ENCODE measurements around the gene GPR179. TPM values are rescaled to one million over a fixed set of nuclear protein-coding genes. Genes with fewer than 3 reads are reported as not detected.
A peak's percentile ranks its signal among the peaks of the same experiment; 100 is the strongest.

Gene GPR179
- total RNA-seq, 1 experiment from 2014 or later, result 0.17 TPM

DNA sequence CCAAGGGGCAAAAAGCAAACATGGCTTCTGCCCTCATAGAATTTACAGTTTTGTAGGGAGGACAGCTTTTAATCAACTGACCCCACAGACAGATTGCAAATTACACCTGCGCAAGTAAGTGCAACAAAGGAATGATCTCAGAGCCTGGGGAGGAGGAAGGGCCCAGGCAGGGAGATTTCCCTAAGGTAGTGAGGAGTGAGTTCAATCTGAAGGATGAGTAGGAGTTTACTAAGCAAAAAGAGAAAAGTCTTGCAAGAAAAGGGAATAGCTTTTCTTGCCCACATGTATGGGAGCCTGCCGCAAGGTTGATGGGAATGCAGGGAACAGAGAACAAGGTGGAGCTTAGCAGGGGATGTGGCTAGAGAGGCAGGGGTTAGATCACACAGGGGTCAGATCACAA is 6.3 kb upstream of the GPR179 start:
- no peak for ATAC-seq

More for the DNA sequence above, 6.3 kb upstream of the GPR179 start:
- ChIA-PET RAD21 (ENCODE audit: low non-redundant PET in 1 of 2, low total read pairs in 2 of 2, uncharacterized antibody in 2 of 2, unreplicated experiment in 2 of 2) (interaction anchor here in 1 of 2 experiments (1.5 kb wide), 1 partner anchor 64 kb away, joined by 16 read pairs; no protein-coding TSS in a partner anchor), POLR2A (interaction anchor here (2.0 kb wide), 1 partner anchor 64 kb away, joined by 13 read pairs; no protein-coding TSS in a partner anchor), CTCF (interaction anchor here (0.8 to 3.9 kb wide), 11 partner anchors 9 to 313 kb away, joined by 3 to 65 read pairs (median 4); no protein-coding TSS in a partner anchor)
- H3K36me3 ChIP-seq (ENCODE audit: control insufficient read depth in 1 of 2, insufficient read depth in 2 of 2, low read length in 2 of 2), result no peaks in the 10 kb centered on the region
- no peak for TF ChIP-seq EGR1 (IDR thresholded peaks at IDR 0.05; ENCODE audit: low read depth)
- no peak for TF ChIP-seq JUND (IDR thresholded peaks at IDR 0.05)
- TF ChIP-seq, protein P1, sequence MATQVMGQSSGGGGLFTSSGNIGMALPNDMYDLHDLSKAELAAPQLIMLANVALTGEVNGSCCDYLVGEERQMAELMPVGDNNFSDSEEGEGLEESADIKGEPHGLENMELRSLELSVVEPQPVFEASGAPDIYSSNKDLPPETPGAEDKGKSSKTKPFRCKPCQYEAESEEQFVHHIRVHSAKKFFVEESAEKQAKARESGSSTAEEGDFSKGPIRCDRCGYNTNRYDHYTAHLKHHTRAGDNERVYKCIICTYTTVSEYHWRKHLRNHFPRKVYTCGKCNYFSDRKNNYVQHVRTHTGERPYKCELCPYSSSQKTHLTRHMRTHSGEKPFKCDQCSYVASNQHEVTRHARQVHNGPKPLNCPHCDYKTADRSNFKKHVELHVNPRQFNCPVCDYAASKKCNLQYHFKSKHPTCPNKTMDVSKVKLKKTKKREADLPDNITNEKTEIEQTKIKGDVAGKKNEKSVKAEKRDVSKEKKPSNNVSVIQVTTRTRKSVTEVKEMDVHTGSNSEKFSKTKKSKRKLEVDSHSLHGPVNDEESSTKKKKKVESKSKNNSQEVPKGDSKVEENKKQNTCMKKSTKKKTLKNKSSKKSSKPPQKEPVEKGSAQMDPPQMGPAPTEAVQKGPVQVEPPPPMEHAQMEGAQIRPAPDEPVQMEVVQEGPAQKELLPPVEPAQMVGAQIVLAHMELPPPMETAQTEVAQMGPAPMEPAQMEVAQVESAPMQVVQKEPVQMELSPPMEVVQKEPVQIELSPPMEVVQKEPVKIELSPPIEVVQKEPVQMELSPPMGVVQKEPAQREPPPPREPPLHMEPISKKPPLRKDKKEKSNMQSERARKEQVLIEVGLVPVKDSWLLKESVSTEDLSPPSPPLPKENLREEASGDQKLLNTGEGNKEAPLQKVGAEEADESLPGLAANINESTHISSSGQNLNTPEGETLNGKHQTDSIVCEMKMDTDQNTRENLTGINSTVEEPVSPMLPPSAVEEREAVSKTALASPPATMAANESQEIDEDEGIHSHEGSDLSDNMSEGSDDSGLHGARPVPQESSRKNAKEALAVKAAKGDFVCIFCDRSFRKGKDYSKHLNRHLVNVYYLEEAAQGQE (IDR thresholded peaks at IDR 0.05; ENCODE audit: low read depth), result no peak
- TF ChIP-seq, protein P2, sequence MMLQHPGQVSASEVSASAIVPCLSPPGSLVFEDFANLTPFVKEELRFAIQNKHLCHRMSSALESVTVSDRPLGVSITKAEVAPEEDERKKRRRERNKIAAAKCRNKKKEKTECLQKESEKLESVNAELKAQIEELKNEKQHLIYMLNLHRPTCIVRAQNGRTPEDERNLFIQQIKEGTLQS (IDR thresholded peaks at IDR 0.05), result no peak
- TF ChIP-seq ZFX (IDR thresholded peaks at IDR 0.05), result no peak
- no peak for TF ChIP-seq TCF7L2 (IDR thresholded peaks at IDR 0.05; ENCODE audit: borderline replicate concordance, extremely low read depth, insufficient read depth, insufficient read length)
- no peak for TF ChIP-seq EZH2 (IDR thresholded peaks at IDR 0.05)
- TF ChIP-seq SIN3A (IDR thresholded peaks at IDR 0.05; ENCODE audit: low read depth), result no peak
- TF ChIP-seq POLR2AphosphoS5 (IDR thresholded peaks at IDR 0.05; ENCODE audit: low read depth, low read length), result no peak
- TF ChIP-seq, protein P3, sequence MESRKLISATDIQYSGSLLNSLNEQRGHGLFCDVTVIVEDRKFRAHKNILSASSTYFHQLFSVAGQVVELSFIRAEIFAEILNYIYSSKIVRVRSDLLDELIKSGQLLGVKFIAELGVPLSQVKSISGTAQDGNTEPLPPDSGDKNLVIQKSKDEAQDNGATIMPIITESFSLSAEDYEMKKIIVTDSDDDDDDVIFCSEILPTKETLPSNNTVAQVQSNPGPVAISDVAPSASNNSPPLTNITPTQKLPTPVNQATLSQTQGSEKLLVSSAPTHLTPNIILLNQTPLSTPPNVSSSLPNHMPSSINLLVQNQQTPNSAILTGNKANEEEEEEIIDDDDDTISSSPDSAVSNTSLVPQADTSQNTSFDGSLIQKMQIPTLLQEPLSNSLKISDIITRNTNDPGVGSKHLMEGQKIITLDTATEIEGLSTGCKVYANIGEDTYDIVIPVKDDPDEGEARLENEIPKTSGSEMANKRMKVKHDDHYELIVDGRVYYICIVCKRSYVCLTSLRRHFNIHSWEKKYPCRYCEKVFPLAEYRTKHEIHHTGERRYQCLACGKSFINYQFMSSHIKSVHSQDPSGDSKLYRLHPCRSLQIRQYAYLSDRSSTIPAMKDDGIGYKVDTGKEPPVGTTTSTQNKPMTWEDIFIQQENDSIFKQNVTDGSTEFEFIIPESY (IDR thresholded peaks at IDR 0.05; ENCODE audit: extremely low read depth, insufficient replicate concordance, low read length), result no peak
- TF ChIP-seq EZH2phosphoT487 (IDR thresholded peaks at IDR 0.05; ENCODE audit: borderline replicate concordance), result no peak
- no peak for TF ChIP-seq ELF1 (IDR thresholded peaks at IDR 0.05; ENCODE audit: borderline replicate concordance, low read depth)
- no peak for TF ChIP-seq RAD21 (IDR thresholded peaks at IDR 0.05; ENCODE audit: low read depth)
- H3K27me3 ChIP-seq (ENCODE audit: insufficient read depth, low read length), result no peaks in the 10 kb centered on the region
- H3K27ac ChIP-seq (ENCODE audit: low read depth, low read length), result no peak overlapping the region; the same call in 1 of the 2 replicates
- 0 out of 2 replicates have a peak, but pooled peaks cover under 1% of the 10 kb centered on the region for H4K20me1 ChIP-seq (ENCODE audit: insufficient read depth)
- 0 out of 2 replicates have a peak overlapping the region, but pooled peaks have one; percentile 73 for H3K4me2 ChIP-seq (ENCODE audit: low read length)
- H2AFZ ChIP-seq (ENCODE audit: low read depth, low read length, poor library complexity, severe bottlenecking), result no peak overlapping the region
- no peak overlapping the region for H3K4me3 ChIP-seq (replicated peaks in 1 of 2; ENCODE audit: low read depth in 1 of 2, low read length in 2 of 2)
- intact Hi-C loops (cut with micrococcal nuclease), result loop anchor here (10.0 kb wide), 1 partner anchor 135 kb away; no protein-coding TSS in a partner anchor
- no peak for DNase-seq (ENCODE audit: low read depth, low spot score)
- peaks cover 24% of the 10 kb centered on the region for H3K79me2 ChIP-seq (ENCODE audit: insufficient read depth, low read length)
- no peaks in the 10 kb centered on the region for H3K9me3 ChIP-seq (ENCODE audit: control insufficient read depth in 1 of 2, insufficient read depth in 1 of 2, low read depth in 1 of 2, low read length in 2 of 2)
- H3K9ac ChIP-seq (ENCODE audit: low read length), result peak overlapping the region; percentile 76; the same call in 1 of the 2 replicates
- H3K4me1 ChIP-seq (ENCODE audit: control insufficient read depth in 1 of 2, insufficient read depth in 2 of 2, low read length in 2 of 2), result peaks cover 4 to 32% of the 10 kb centered on the region in 2 experiments; a peak in 3 of 4 replicates
- no TSS peak for BruUV-seq (replicated peaks)
- no peaks in the 10 kb centered on the region for H3K9me2 ChIP-seq (ENCODE audit: insufficient read depth)

Data from HCT116 (cell line).